WI38 (cell line): Measurements from ENCODE around the gene IZUMO1.
A peak's percentile ranks its signal among the peaks of the same experiment; 100 is the strongest.

Source experiments
- H3K4me3 ChIP-seq: 2 replicates; pipeline ENCODE4 v1.5.1; 2011; ENCODE audit warnings: low read depth, mild to moderate bottlenecking, control low read depth, low read length
- CTCF ChIP-seq: IDR thresholded peaks from 2 replicates; pipeline ENCODE4 v1.5.1; 2012; ENCODE audit warnings: low read depth, mild to moderate bottlenecking, control low read depth, low read length

The IZUMO1 gene

GRCh38 chr19:48728911-48729664, 17.6 kb downstream of the IZUMO1 start:
- no peak overlapping the region for H3K4me3 ChIP-seq

GRCh38 chr19:48726556-48726955, 20.2 kb downstream of the IZUMO1 start:
- TF ChIP-seq CTCF, result no peak
- no peak overlapping the region for H3K4me3 ChIP-seq

More at GRCh38 chr19:48728911-48729664, 17.6 kb downstream of the IZUMO1 start:
- no peak for TF ChIP-seq CTCF

DNA sequence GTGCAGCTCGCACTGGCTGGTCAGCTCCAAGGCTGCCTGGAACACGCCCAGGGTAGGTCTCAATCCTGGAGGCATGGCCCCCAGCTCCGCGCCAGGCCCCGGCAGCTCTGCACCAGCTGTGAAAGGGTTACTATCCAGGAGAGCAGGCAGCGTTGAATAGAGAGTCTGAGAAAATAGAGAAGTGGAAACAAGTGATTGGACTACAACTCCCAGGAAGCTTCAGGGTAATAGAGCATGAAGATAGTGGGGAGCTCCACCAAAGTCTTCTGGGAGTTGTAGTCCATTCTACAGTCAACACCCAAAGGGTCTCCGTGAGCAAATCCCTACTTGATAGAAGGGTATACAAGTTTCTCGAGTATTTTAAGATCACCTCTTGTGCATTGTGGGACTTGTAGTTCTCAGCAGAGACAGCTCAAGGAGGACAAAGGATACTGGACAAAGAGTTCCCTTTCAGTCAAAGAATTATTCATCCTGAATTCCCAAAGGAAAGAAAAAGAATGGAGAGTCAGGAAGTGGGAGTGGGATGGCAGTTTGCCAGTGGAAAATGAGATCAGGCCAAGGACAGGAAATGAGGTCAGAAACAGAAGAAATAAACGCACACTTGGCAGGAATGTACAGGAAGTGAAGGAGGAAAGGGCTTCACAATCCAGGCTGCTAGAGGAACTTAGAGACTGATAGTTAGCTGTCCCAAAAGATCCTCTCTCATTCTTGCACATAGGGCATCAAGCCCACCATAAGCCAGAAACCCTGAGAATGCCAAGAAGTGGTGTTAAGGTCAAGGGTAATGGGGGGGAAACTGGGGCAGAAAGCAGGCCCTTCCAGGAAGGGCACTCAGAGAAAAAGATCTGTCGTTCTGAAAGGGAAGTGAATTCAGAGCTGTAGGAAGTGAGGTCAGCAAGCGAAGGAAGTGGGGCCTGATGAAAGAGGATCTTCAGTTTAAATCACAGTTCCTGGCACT, 21.6 kb downstream of the IZUMO1 start:
- H3K4me3 ChIP-seq, result no peak overlapping the region
- no peak for TF ChIP-seq CTCF

DNA sequence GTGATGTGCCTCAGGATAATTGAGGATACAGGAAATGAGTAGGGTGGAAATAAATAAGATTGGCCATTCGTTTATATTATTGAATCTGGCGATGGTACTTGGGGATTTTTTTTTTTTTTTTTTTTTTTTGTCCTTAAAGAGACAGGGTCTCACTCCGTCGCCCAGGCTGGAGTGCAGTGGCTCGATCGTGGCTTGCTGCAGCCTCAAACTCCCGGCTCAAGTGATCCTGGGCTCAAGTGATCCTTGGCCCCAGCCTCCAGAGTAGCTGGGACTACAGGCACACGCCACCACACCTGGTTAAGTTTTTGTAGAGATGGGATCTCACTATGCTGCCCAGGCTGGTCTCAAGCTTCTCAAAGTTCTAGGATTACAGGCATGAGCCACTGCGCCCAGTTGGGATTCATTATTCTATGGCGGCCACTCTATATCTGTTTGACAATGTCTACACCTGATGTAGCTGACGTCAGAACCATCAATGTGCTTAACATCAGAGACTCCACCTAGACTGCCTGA, 24.5 kb downstream of the IZUMO1 start:
- H3K4me3 ChIP-seq, result no peak overlapping the region
- TF ChIP-seq CTCF, result no peak

DNA sequence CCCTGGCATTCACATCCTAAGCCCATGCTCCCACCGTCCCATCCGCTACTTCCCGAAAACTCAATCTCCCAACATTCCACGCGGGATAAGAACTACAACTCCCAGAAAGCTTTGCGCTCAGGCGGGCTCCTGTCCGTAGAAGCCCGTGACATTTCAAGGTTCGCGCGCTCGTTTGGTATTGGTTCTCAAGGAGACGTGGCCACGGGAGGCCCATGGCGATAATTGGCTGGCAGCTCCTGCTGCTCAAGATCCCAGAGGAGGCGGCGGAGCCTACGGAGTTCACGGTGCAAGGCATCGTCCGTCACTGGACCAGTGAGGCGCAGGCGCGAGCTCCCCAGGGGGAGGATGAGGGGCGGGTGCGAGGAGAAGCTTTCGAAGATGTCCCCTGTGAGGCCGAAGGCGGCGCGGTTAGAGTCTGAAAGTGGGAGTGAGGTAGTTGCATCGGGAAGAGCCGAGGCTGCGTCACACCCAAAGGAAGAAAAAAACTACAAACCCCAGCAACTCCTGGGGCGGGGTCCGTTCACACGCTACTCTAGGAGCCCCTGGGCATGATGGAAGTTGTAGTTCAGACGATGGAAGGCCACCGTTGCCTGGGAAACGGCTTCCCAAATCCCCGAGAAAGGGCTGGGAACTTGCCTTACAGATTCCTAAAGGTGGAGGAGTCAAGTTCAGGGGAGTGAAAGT, 26.0 kb downstream of the IZUMO1 start:
- no peak for TF ChIP-seq CTCF
- H3K4me3 ChIP-seq, result peak overlapping the region; percentile 70

DNA sequence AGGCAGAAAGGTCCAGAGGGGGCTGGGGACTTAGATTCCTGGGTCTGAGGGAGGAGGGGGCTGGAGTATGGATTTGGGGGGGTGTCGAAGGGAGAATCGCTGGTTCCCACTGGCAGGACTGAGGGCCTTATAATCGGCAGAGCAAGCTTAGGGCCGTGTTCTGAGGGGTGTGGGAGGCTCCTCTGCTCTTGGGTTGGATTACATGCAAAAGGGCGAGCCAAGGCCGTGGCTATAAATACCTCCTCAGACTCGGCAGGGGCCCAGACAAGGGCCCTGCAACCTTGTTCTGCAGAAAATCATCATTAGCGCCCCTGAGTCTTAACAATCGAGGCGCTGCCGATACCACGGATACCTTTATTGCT, 26.5 kb downstream of the IZUMO1 start:
- peak overlapping the region; percentile 70 for H3K4me3 ChIP-seq

More for the DNA sequence above, 26.5 kb downstream of the IZUMO1 start:
- TF ChIP-seq CTCF, result no peak
